Cardiac muscle cell (in vitro differentiated cells and primary cell): ENCODE data around the gene TSPO. TPM values are rescaled to one million over a fixed set of nuclear protein-coding genes. Genes with fewer than 3 reads are reported as not detected.

ENCODE experiments used
- DNase-seq, 2 donors: peaks; one replicate each; pipeline versions ENCODE4 v3.0.0 to v3.0.0-alpha.2; 2010 to 2017; ENCODE audit warnings: low read depth in 1 of 2, low spot score in 1 of 2
- H3K27ac ChIP-seq: fragments of 200-600 bp; sonication (generic); 2 replicates; pipeline ENCODE4 v1.5.1; 2016
- H3K27me3 ChIP-seq: fragments of 200-600 bp; sonication (generic); 2 replicates; pipeline ENCODE4 v1.6.0; 2016; ENCODE audit warnings: control low read depth
- H3K36me3 ChIP-seq: fragments of 200-600 bp; sonication (generic); 2 replicates; pipeline ENCODE4 v1.5.1; 2016; ENCODE audit warnings: control low read depth
- H3K4me1 ChIP-seq: fragments of 200-600 bp; sonication (generic); 2 replicates; pipeline ENCODE4 v1.8.1; 2017; ENCODE audit warnings: low read depth, mild to moderate bottlenecking, mixed run types
- H3K4me3 ChIP-seq: fragments of 200-600 bp; sonication (generic); 2 replicates; pipeline ENCODE4 v1.5.1; 2016; ENCODE audit warnings: mild to moderate bottlenecking
- H3K9me3 ChIP-seq: fragments of 200-600 bp; sonication (generic); 2 replicates; pipeline ENCODE4 v1.5.1; 2017; ENCODE audit warnings: low read depth, mild to moderate bottlenecking, control low read depth
- polyA plus RNA-seq: library from polyadenylated mRNA; unstranded; fragments of >200 nt; fragmentation: Nextera tagmentation; extraction: Ambion mirVana; gene quantifications from 2 replicates; pipeline ENCODE4 v1.2.1, GENCODE V29; 2016
- total RNA-seq: library from RNA; depleted of rRNA; stranded (reverse); fragments of >200 nt; gene quantifications from 2 replicates; pipeline ENCODE4 v1.2.3, GENCODE V29; 2016
- TF ChIP-seq, protein P1 (sequence below): IDR thresholded peaks from 2 replicates; pipeline ENCODE4 v1.5.1; 2012; ENCODE audit warnings: low read depth, mild to moderate bottlenecking, low read length

The TSPO gene
- total and polyA plus RNA-seq, 2 experiments from 2014 or later: 20.3 to 59.0 TPM

DNA sequence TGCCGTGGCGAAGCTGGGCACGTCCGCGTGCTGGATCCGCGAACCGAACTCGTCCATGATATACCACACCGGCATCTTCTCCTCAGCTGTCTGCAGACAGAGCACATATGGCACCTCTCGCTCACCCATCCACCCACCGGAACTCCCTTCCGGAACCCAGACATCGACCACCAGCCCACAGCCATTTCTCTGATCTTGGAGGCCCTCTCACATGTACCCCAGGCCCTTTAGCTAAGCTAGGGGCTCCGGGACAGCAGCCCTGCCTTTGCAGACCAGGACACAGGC is 28.5 kb downstream of the TSPO start:
- TF ChIP-seq, protein P1, sequence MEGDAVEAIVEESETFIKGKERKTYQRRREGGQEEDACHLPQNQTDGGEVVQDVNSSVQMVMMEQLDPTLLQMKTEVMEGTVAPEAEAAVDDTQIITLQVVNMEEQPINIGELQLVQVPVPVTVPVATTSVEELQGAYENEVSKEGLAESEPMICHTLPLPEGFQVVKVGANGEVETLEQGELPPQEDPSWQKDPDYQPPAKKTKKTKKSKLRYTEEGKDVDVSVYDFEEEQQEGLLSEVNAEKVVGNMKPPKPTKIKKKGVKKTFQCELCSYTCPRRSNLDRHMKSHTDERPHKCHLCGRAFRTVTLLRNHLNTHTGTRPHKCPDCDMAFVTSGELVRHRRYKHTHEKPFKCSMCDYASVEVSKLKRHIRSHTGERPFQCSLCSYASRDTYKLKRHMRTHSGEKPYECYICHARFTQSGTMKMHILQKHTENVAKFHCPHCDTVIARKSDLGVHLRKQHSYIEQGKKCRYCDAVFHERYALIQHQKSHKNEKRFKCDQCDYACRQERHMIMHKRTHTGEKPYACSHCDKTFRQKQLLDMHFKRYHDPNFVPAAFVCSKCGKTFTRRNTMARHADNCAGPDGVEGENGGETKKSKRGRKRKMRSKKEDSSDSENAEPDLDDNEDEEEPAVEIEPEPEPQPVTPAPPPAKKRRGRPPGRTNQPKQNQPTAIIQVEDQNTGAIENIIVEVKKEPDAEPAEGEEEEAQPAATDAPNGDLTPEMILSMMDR: no peak
- H3K27ac ChIP-seq: no peak overlapping the region
- H3K27me3 ChIP-seq: no peaks in the 10 kb centered on the region
- H3K36me3 ChIP-seq: peaks cover 6% of the 10 kb centered on the region
- H3K9me3 ChIP-seq: no peaks in the 10 kb centered on the region
- no peaks in the 10 kb centered on the region for H3K4me1 ChIP-seq
- no peak for DNase-seq
- H3K4me3 ChIP-seq: no peak overlapping the region

DNA sequence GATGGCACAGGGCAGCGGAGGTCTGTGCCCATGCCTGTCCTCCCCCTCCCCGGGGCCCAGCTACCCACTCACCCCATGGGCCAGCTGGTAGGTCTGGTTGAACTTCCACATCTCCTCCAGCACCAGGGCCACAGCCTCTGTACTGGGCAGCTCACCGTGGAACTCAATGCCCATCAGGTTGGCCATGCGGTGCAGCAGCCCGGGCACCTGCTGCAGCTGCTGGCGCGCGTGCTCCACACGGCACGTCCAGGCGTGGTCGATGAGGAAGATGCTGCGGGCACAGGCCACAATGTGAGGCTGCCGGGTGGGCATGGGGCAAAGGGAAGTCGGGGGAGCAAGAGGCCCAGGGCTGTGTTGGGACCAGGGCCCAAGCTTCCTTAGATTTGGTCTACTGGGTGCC is 29.3 kb downstream of the TSPO start:
- no peaks in the 10 kb centered on the region for H3K9me3 ChIP-seq
- H3K4me3 ChIP-seq: no peak overlapping the region
- H3K27me3 ChIP-seq: no peaks in the 10 kb centered on the region
- H3K4me1 ChIP-seq: no peaks in the 10 kb centered on the region
- H3K36me3 ChIP-seq: peaks cover 6% of the 10 kb centered on the region
- no peak overlapping the region for H3K27ac ChIP-seq
- TF ChIP-seq, protein P1: no peak
- DNase-seq: no peak

DNA sequence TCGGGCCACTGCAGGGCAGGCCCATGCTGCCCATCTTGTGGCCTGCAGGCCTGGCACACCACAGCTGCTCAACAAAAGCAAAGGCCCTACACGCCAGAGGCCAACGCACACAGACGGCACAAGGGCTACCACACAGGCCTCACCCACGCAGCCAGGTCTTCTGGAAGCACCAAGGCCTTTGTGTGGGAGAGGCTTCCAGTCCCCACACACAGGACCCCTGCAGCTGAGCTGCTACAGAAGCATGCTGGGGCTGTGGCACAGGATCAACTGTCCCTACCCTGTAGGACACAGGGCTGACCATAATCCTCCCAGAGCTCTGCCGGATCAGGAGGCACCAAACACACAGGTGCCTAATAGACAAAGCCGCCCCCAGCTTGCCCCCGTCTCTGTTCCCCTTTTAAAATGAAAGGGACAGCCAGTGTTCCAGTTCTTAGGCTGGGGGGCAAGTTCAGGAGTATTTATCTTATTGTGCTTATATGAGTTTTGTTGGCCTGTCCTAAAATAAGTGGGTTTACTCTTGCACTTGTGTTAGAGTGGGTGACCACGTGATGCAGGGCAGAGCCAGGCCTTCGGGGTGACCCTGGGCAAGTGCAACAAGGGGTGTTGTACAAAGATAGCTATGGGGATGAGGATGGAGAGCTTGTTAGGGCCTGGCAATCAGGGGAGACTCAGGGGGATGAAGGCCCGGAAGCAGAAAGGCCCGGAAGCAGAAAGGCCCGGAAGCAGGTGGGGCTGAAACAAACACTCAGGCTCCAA is 30.1 kb downstream of the TSPO start:
- Histone ChIP-seq H3K9me3 (no peaks in the 10 kb centered on the region), H3K36me3 (peaks cover 6% of the 10 kb centered on the region), H3K27ac (no peak overlapping the region), H3K4me3 (no peak overlapping the region), H3K27me3 (no peaks in the 10 kb centered on the region), H3K4me1 (peaks cover 7% of the 10 kb centered on the region)
- TF ChIP-seq, protein P1: no peak
- no peak for DNase-seq

DNA sequence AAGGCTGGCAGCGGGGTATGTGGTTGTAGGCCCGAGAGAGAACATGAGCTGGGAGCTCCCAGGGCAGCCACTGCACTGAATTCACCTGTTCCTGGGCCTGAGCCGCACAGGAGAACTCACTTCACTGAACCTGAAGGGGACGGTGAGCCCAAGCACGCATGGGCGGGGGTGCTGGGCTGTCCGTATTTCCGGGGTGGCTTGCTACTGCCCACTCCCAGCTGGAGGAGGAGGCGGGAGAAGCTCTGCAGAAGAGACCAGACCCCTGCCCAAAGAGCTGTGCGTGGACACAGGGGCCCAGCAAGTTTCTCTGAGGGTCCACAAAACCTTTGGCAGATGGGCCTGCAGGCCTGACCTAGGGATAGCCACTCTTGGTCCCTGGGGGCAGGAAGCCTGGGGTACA is 30.8 kb downstream of the TSPO start:
- Histone ChIP-seq H3K27ac (no peak overlapping the region), H3K36me3 (peaks cover 6% of the 10 kb centered on the region), H3K9me3 (no peaks in the 10 kb centered on the region), H3K27me3 (no peaks in the 10 kb centered on the region), H3K4me3 (no peak overlapping the region), H3K4me1 (peaks cover 7% of the 10 kb centered on the region)
- TF ChIP-seq, protein P1: no peak
- no peak for DNase-seq

DNA sequence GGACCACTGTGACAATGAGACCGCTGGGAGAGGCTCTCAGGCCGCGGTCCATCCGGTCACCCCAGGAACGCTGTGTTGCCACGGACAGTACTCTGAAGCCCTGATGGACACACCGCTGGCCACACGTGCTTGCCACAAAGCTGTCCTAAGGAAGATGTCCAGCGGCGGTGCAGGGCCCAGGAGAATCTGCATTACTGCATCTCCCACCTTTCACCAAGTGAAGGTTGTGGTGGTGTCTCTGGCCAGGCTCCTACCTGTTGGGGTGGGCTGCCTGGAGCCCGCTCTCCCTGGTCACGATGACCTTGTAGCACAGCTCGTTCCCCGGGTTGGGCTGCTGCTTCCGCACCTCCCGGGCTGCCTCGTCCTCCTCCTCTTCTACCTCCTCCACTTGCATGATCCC is 31.4 kb downstream of the TSPO start:
- peaks cover 6% of the 10 kb centered on the region for H3K36me3 ChIP-seq
- TF ChIP-seq, protein P1: no peak
- peaks cover 8% of the 10 kb centered on the region for H3K4me1 ChIP-seq
- no peak overlapping the region for H3K4me3 ChIP-seq
- no peaks in the 10 kb centered on the region for H3K27me3 ChIP-seq
- H3K9me3 ChIP-seq: no peaks in the 10 kb centered on the region
- H3K27ac ChIP-seq: no peak overlapping the region
- DNase-seq: no peak
